ENCODE measurements around the gene RHBDD1.

Gene RHBDD1

GRCh38 chr2:226985583-226985946 lies 149.7 kb downstream of the RHBDD1 start:
- no peak for DNase-seq (ENCODE audit: low read depth, low spot score)
- H3K4me3 ChIP-seq (ENCODE audit: low read depth, low read length) = no peak overlapping the region
- TF ChIP-seq, protein P1, sequence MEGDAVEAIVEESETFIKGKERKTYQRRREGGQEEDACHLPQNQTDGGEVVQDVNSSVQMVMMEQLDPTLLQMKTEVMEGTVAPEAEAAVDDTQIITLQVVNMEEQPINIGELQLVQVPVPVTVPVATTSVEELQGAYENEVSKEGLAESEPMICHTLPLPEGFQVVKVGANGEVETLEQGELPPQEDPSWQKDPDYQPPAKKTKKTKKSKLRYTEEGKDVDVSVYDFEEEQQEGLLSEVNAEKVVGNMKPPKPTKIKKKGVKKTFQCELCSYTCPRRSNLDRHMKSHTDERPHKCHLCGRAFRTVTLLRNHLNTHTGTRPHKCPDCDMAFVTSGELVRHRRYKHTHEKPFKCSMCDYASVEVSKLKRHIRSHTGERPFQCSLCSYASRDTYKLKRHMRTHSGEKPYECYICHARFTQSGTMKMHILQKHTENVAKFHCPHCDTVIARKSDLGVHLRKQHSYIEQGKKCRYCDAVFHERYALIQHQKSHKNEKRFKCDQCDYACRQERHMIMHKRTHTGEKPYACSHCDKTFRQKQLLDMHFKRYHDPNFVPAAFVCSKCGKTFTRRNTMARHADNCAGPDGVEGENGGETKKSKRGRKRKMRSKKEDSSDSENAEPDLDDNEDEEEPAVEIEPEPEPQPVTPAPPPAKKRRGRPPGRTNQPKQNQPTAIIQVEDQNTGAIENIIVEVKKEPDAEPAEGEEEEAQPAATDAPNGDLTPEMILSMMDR (IDR thresholded peaks at IDR 0.05; ENCODE audit: insufficient read depth, low read length, missing control alignments) = no peak
- CTCF ChIA-PET = interaction anchor here (0.6 to 7.9 kb wide), 33 partner anchors 8 to 1324 kb away, joined by 3 to 117 read pairs (median 3); partner anchors contain the start of genes IRS1 and RHBDD1
- POLR2A ChIA-PET = no interaction called here

DNA sequence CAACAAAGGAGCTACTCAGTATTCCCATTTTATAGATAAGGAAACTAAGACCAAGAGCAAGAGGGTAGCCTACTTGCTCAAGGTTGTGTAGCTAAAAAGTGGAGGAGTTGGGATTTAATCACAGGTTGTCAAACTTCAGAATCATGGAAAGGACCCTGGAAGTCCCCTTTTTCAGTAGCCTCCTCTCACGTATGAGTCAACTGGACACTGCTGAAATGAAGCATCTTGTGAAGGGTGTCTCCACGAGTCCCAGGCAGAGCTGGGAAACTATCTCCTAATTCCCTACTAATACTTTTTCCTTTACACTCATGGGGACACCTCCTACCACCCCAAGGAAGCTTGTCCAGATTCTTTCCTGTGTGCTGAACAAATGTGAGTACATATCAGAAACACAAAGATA lies 155.8 kb downstream of the RHBDD1 start:
- no peak overlapping the region for H3K4me3 ChIP-seq (ENCODE audit: low read depth, low read length)
- TF ChIP-seq, protein P1 (IDR thresholded peaks at IDR 0.05; ENCODE audit: insufficient read depth, low read length, missing control alignments) = no peak
- no peak for DNase-seq (ENCODE audit: low read depth, low spot score)
- CTCF ChIA-PET = interaction anchor here (1.4 to 1.5 kb wide), 2 partner anchors 1318 to 1325 kb away, joined by 3 to 5 read pairs; no protein-coding TSS in a partner anchor
- POLR2A ChIA-PET = no interaction called here

DNA sequence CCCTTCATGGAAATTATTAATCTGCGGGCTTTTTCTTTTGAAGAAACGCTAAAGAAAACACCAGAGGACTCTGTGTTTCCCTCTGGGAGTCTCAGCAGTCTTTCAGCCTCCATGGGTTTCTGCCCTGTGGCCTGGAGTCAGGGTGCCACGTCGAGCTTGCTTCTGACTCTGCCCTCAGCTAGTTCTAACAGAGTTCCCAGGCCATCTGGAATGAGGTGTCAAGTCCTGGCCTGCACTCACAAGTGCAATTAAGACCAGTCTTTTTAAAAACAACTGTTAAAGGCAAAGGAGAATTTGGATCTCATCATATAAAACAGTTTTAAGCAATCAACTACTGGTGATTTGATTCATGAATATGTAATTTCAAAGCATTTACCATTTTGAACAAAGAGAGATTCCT lies 157.3 kb downstream of the RHBDD1 start:
- no peak for DNase-seq (ENCODE audit: low read depth, low spot score)
- CTCF ChIA-PET = interaction anchor here (0.6 kb wide), 1 partner anchor 190 kb away, joined by 3 read pairs; no protein-coding TSS in a partner anchor
- TF ChIP-seq, protein P1 (IDR thresholded peaks at IDR 0.05; ENCODE audit: insufficient read depth, low read length, missing control alignments) = no peak
- POLR2A ChIA-PET = no interaction called here
- H3K4me3 ChIP-seq (ENCODE audit: low read depth, low read length) = no peak overlapping the region

GRCh38 chr2:226994775-226995174 lies 158.9 kb downstream of the RHBDD1 start:
- ChIA-PET CTCF (interaction anchor here (1.1 to 1.4 kb wide), 2 partner anchors 9 to 192 kb away, joined by 4 to 6 read pairs; no protein-coding TSS in a partner anchor), POLR2A (no interaction called here)
- DNase-seq (ENCODE audit: low read depth, low spot score) = no peak
- TF ChIP-seq, protein P1 (IDR thresholded peaks at IDR 0.05; ENCODE audit: insufficient read depth, low read length, missing control alignments) = no peak
- no peak overlapping the region for H3K4me3 ChIP-seq (ENCODE audit: low read depth, low read length)

DNA sequence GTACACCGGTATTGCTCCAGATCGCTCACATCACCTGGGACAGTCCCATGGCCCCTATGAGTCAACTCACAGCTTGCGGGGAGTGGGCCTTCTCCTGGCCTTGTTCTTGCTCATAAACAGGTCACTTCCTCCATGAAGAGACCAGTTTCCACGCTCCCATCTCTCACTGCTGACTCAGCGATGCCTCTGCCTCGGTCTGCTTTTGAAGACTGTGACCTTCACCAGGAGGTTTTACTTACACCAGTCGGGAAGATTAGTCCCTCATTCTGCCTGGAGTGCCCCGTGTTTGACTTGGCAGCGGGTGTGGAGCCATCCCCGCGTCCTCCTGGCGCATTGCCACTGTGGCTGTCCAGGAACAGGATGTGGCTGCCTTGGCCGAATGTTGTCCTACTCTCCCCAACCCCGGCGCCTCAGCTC lies 159.8 kb downstream of the RHBDD1 start:
- TF ChIP-seq, protein P1 (IDR thresholded peaks at IDR 0.05; ENCODE audit: insufficient read depth, low read length, missing control alignments) = no peak
- DNase-seq (ENCODE audit: low read depth, low spot score) = no peak
- ChIA-PET CTCF (interaction anchor here (1.0 kb wide), 1 partner anchor 1330 kb away, joined by 4 read pairs; no protein-coding TSS in a partner anchor), POLR2A (no interaction called here)
- H3K4me3 ChIP-seq (ENCODE audit: low read depth, low read length) = no peak overlapping the region

GRCh38 chr2:226999661-227000060 lies 163.8 kb downstream of the RHBDD1 start:
- TF ChIP-seq, protein P1 (IDR thresholded peaks at IDR 0.05; ENCODE audit: insufficient read depth, low read length, missing control alignments) = no peak
- no peak for DNase-seq (ENCODE audit: low read depth, low spot score)
- POLR2A ChIA-PET = no interaction called here
- H3K4me3 ChIP-seq (ENCODE audit: low read depth, low read length) = no peak overlapping the region
- CTCF ChIA-PET = interaction anchor here (0.9 kb wide), 1 partner anchor 1326 kb away, joined by 3 read pairs; no protein-coding TSS in a partner anchor
